Measurements from ENCODE around the gene SLC35E3.

SLC35E3 gene

GRCh38 chr12:68745904-68746571 lies at the start of gene SLC35E3:
SLC35E3 (plus strand) TSS chr12:68746176; CDS start chr12:68746378, 202 bp downstream.
- peak; percentile 90 to 92 for DNase-seq

DNA sequence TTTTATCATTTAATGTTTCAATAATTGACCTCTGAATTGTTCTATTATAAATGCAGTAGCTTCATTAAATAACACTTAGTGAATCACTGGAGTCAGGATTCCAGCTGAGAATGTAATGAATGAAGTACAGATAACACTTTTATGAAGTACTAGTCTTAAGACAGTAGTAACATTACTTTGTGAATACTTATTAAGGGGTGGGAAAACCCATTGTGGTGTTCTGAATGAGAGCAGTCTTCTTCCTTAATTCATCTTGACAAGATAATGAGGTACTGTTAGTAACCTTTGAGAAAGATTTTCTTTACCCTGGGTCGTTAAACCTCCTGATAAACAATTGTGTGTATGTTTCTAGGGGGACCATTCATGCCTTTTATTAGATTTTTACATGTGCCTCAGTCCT lies 46.5 kb upstream of the SLC35E3 start:
- no peak for DNase-seq

DNA sequence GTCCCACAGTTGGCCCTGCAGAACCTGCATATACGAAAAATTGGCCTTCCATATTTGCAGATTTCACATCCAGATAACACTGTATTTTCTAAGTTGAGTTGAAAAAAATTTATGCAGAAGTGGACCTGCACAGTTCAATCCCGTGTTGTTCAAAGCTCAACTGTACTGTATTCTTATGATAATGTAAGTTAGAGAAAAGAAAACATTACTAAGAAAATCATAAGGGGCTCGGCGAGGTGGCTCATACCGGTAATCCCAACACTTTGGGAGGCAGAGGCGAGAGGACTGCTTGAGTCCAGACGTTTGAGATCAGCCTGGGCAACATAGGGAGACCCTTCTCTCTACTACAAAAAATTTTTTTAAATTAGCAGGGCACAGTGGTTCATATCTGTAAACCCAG lies 18.2 kb upstream of the SLC35E3 start:
- DNase-seq, result no peak

- DNase-seq, result no peak
Observed at GRCh38 chr12:68733661-68734071, 12.3 kb upstream of the SLC35E3 start.

- DNase-seq, result no peak
Observed at GRCh38 chr12:68739891-68740290, 6.1 kb upstream of the SLC35E3 start.

DNA sequence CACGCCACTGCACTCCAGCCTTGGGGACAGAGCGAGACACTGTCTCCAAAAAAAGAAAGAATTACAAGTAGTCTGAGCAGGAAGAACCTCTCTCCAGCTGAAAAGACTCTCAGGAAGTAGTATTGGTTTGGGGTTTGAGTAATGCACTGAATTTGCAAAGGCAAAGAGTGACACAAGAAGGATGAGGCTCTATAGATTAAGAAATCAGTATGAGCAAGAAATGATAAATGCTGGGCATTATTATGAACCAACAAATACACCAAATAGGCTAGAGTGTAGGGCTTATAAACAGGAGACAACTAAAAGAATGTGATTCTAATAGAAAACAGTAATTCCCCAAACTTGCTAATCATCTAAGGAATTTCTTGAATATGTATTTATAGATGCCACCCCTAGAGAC lies 2.6 kb upstream of the SLC35E3 start:
- DNase-seq, result no peak

GRCh38 chr12:68745376-68745903 lies 536 bp upstream of the SLC35E3 start:
- no peak for DNase-seq

DNA sequence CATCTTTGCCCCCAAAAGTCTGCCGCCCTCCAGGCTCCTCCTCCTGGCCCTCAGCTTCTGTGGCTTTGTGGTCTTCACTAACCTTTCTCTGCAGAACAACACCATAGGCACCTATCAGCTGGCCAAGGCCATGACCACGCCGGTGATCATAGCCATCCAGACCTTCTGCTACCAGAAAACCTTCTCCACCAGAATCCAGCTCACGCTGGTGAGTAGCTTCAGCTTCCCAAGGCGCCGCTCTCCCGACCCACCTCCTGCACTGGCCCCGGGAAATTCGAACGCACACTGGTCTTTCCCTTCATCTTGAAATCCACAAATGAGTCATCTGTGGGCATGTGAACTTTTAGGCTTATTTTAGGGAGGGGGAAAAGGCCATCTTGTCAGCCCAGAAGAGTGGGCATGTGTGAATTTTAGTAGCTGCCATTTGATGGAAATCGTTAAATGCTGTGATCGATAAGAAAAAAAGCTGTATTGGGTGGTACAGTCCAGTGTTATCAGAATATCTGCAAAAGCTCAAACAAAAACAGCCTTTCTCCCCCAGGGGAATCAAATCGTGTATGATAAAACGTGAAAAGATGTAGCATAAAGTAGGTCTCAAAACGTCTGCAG lies 700 bp downstream of the SLC35E3 start:
- DNase-seq, result peak; percentile 8 to 21

GRCh38 chr12:68749443-68749842 lies 3.5 kb downstream of the SLC35E3 start:
- no peak for DNase-seq

DNA sequence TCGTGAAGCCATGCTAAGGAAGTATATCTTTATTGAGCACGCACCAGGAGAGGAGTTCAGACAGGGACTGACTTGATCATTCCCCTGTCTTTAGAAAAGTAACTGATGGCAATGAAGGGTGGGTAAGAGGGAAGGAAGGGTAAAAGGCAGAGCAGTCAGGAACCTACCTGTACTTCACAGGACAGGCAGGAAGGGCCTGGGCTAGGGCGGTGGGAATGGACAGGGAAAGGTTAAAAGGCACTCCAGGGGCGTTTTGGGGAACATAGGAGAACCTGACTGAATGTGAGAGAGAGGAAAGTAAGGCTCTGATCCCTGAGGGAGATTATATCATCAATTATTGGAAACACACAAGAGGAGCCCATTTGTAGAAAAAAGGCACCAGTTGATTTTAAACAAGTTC lies 3.9 kb downstream of the SLC35E3 start:
- DNase-seq, result no peak

- no peak for DNase-seq
Observed at GRCh38 chr12:68750506-68750905, 4.5 kb downstream of the SLC35E3 start.

GRCh38 chr12:68755536-68756243 lies 9.7 kb downstream of the SLC35E3 start:
- DNase-seq, result no peak

DNA sequence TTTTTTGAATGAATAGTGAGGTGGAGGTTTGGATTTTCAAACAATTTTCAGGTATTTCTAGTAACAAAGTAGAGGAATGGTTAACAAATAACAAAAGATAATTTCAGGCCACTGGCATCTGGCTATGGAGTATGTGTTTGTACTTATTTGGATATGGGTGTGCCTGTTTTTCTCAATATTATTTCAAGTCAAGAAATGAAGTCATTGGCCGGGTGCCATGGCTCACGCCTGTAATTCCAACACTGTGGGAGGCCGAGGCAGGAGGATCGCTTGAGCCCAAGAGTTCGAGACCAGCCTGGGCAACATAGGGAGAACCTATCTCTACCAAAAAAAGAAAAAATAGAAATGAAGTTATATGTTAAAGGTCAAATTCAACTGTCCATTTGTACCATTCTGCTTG lies 13.9 kb downstream of the SLC35E3 start:
- DNase-seq, result no peak

- no peak for DNase-seq
Observed at GRCh38 chr12:68760806-68761441, 14.9 kb downstream of the SLC35E3 start.

DNA sequence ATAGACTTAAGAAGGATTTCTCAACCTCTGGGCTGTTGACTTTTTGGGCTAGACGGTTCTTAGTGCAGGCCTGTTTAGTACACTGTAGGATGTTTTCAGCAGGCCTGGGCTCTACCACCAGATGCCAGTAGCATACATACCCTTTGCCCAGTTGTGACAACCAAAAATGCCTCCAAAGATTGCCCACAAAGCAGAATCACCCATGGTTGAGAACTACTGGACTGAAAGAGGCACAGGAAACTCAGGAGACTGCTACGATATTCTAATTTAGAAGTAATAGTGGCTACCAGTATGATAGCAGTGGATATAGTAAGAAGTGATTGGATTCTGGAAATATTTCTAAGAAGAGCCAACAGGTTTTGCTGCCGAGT lies 15.5 kb downstream of the SLC35E3 start:
- DNase-seq, result no peak

DNA sequence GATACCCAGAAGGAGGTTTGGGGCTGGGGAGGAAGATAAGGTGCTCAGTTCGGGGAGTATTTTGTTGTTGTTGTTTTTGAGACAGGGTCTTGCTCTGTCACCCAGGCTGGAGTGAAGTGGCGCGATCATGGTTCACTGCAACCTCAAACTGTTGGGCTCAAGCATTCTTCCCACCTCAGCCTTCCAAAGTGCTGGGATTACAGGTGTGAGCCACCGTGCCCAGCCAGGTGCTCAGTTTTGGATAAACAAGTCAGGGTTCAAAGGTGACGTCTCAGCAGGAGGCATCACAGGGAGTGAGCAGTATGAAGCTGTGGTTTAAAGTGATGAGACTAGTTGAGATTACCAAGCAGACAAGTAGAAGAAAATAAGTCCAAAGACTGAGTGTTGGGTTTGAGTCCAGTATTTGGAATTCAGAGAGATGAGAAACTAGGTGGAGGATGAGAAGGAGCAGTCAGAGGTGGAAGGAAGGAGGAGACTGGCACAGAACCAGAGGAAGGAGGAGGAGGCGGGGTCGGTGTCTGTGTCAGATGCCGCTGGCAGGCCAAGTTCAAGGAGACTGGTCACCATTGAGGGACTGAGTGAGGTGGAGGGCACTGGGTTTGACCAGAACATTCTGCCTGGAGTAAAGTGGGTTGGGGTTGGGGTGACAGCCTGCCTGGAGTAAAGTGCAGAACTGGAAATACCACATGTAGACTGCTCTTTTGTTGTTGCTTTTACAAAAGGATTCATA lies 16.1 kb downstream of the SLC35E3 start:
- DNase-seq, result no peak

DNA sequence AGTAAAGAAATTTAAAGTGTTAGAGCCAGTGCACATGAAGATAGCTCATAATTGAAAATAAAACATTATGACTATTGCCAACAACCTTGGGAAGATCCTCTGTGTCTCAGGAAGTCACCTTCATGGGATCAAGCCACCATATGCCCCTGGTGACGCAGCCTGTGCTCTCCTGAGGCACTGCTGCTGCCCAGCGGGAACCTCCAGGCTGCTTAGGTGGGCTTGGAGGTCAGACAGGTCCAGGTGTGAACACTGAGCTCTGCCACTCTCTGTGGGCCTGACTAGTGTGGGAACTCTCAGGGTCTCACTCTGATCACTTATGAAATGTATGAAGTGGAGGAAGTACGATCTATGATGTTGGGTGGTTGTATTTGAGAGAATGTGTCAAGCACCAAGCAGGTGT lies 16.7 kb downstream of the SLC35E3 start:
- no peak for DNase-seq

DNA sequence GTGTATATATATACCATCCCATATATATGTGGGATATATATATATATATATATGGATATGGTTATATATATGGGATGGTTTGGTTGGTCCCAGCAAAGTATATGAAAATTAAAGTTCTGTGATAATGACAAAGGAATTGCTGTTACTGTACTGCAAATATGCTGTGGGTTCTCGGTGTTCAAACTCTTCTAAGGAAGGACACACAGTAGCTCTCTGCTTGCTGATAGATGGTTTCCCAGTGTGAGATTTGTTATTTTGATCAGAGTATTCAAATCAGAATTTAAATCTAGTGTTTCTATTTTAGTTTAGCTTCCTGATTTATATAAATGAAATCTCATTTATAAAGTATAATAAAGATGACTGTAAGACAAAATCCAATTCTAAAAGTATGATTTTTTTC lies 19.7 kb downstream of the SLC35E3 start:
- DNase-seq, result no peak

GRCh38 chr12:68766646-68767045 lies 20.7 kb downstream of the SLC35E3 start:
- no peak for DNase-seq

- DNase-seq, result no peak
Observed at GRCh38 chr12:68767191-68767590, 21.2 kb downstream of the SLC35E3 start.

GRCh38 chr12:68768431-68768939 lies 22.5 kb downstream of the SLC35E3 start:
- DNase-seq, result no peak

DNA sequence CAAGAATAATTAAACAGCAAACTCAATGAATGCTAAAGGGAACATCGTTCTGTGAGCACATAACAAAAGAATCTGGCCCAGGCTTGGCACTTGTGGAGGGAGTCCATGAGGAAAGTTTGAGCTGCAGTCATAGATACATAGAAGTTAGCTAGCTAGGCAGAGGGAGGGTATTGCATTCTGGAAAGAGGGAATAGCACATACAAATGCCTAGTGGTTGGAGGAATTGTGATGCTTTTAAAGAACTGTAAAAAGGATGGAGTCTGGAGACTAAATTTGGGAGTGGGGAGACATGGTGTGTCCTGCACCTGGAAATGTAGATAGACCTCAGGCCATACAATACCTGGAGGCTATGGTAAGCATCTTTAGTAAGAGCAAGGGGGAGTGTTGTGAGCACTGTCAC lies 24.0 kb downstream of the SLC35E3 start:
- DNase-seq, result no peak
